ENCODE measurements around the gene GADD45GIP1.
A peak's percentile ranks its signal among the peaks of the same experiment; 100 is the strongest.

Gene GADD45GIP1

DNA sequence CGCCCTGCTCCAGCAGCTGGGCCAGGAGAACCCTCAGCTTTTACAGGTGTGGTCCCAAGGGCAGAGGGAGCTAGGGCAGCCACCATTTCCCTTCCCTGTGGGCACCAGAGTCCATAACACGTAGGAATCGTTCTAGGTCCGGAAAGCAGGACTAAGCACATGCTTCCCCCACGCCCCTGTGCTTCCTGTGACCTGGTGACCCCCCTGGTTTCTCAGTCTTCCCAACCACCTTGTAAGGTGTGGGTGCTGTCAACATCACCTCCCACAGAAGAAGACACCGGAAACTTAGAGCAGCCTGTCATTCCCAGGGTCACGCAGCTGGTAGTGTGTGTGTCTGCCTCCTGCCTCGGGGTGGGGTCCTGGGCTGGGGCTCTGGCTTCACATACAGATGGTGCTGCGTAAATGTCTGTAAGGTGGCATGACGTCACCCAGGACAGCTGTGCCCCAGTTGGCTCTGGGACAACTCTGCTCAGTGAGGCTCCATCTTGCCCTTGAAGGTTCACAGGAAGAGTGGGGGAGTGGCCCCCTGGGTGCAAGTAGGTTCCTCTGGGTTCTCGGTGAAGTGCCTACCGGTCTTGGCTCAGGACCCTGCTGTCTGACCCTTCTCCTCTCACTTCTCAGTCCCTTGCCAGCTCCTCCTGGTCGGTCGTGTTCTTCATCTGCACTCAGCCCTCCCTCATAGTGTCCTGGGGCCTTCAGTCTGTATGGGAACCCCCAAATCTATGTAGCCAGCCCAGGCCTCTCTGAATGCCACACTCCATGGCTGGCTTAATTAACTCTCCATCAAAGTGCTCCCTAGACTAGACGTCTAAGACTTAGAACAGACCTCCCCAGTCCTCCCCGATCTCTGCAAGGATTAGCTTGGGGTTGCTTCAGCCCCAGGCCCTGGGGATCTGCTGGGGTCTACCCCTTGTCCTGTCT lies 7.4 kb downstream of the GADD45GIP1 start:
- no peak overlapping the region for H3K9ac ChIP-seq (ENCODE audit: low read depth, low read length, poor library complexity, severe bottlenecking)
- TF ChIP-seq, protein P1, sequence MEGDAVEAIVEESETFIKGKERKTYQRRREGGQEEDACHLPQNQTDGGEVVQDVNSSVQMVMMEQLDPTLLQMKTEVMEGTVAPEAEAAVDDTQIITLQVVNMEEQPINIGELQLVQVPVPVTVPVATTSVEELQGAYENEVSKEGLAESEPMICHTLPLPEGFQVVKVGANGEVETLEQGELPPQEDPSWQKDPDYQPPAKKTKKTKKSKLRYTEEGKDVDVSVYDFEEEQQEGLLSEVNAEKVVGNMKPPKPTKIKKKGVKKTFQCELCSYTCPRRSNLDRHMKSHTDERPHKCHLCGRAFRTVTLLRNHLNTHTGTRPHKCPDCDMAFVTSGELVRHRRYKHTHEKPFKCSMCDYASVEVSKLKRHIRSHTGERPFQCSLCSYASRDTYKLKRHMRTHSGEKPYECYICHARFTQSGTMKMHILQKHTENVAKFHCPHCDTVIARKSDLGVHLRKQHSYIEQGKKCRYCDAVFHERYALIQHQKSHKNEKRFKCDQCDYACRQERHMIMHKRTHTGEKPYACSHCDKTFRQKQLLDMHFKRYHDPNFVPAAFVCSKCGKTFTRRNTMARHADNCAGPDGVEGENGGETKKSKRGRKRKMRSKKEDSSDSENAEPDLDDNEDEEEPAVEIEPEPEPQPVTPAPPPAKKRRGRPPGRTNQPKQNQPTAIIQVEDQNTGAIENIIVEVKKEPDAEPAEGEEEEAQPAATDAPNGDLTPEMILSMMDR (conservative IDR thresholded peaks at IDR 0.05; ENCODE audit: low read length), result no peak
- no peak for TF ChIP-seq EZH2phosphoT487 (IDR thresholded peaks at IDR 0.05; ENCODE audit: borderline replicate concordance)
- H3F3A ChIP-seq (ENCODE audit: low read depth), result peaks cover 8% of the 10 kb centered on the region
- H2AFZ ChIP-seq (ENCODE audit: low read length), result no peak overlapping the region
- peaks cover 41% of the 10 kb centered on the region for H3K36me3 ChIP-seq (ENCODE audit: insufficient read depth, low read length)
- H3K9me3 ChIP-seq (ENCODE audit: insufficient read depth, low read depth, low read length), result no peaks in the 10 kb centered on the region
- H4K20me1 ChIP-seq (ENCODE audit: insufficient read depth, low read length, poor library complexity, severe bottlenecking), result peaks cover 53% of the 10 kb centered on the region
- H3K4me3 ChIP-seq (ENCODE audit: low read length, poor library complexity, severe bottlenecking), result no peak overlapping the region
- H3K79me2 ChIP-seq (ENCODE audit: insufficient read depth, low read length), result peaks cover 80% of the 10 kb centered on the region
- no peaks in the 10 kb centered on the region for H3K9me2 ChIP-seq (replicated peaks; ENCODE audit: low read depth, low read length)
- H3K4me2 ChIP-seq (ENCODE audit: low read depth, low read length, poor library complexity, severe bottlenecking), result no peak overlapping the region
- no peaks in the 10 kb centered on the region for H3K27me3 ChIP-seq (ENCODE audit: insufficient read depth, low read length, poor library complexity, severe bottlenecking)
- H3K4me1 ChIP-seq (ENCODE audit: insufficient read depth, low read length, poor library complexity, severe bottlenecking), result peaks cover 23% of the 10 kb centered on the region

DNA sequence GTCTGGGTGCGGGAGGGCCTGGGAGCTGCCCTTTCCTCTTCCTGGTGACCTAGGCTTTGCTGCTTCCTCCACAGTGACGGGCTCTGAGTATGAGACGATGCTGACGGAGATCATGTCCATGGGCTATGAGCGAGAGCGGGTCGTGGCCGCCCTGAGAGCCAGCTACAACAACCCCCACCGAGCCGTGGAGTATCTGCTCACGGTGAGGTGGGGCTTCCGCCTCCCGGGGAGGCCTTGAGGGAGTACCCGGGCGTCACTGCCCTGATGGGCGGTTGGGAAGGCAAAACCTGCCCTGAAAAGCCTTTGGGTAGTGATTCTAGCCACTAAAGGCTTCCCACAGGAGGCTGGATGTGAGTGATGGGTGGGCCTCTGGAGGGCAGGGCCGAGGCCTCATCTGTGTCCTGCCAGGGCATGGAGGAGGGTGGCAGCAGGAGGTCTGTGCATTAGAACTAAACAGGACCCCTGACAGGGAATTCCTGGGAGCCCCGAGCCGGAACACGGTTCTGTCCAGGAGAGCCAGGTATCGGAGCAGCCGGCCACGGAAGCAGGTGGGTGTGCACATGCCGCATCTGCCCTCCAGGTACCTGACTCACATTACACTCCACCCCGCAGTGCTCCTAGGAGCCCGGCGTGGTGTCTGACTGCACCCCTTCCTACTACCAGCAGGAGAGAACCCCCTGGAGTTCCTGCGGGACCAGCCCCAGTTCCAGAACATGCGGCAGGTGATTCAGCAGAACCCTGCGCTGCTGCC lies 8.2 kb downstream of the GADD45GIP1 start:
- H3K4me3 ChIP-seq (ENCODE audit: low read length, poor library complexity, severe bottlenecking), result no peak overlapping the region
- peaks cover 54% of the 10 kb centered on the region for H4K20me1 ChIP-seq (ENCODE audit: insufficient read depth, low read length, poor library complexity, severe bottlenecking)
- H3K9ac ChIP-seq (ENCODE audit: low read depth, low read length, poor library complexity, severe bottlenecking), result no peak overlapping the region
- TF ChIP-seq EZH2phosphoT487 (IDR thresholded peaks at IDR 0.05; ENCODE audit: borderline replicate concordance), result no peak
- TF ChIP-seq, protein P1 (conservative IDR thresholded peaks at IDR 0.05; ENCODE audit: low read length), result no peak
- H3K4me1 ChIP-seq (ENCODE audit: insufficient read depth, low read length, poor library complexity, severe bottlenecking), result peaks cover 30% of the 10 kb centered on the region
- peaks cover 80% of the 10 kb centered on the region for H3K79me2 ChIP-seq (ENCODE audit: insufficient read depth, low read length)
- H3K4me2 ChIP-seq (ENCODE audit: low read depth, low read length, poor library complexity, severe bottlenecking), result peak overlapping the region; percentile 91
- H3K9me2 ChIP-seq (replicated peaks; ENCODE audit: low read depth, low read length), result no peaks in the 10 kb centered on the region
- peaks cover 17% of the 10 kb centered on the region for H3F3A ChIP-seq (ENCODE audit: low read depth)
- no peaks in the 10 kb centered on the region for H3K9me3 ChIP-seq (ENCODE audit: insufficient read depth, low read depth, low read length)
- H3K36me3 ChIP-seq (ENCODE audit: insufficient read depth, low read length), result peaks cover 49% of the 10 kb centered on the region
- H3K27me3 ChIP-seq (ENCODE audit: insufficient read depth, low read length, poor library complexity, severe bottlenecking), result no peaks in the 10 kb centered on the region
- H2AFZ ChIP-seq (ENCODE audit: low read length), result no peak overlapping the region

DNA sequence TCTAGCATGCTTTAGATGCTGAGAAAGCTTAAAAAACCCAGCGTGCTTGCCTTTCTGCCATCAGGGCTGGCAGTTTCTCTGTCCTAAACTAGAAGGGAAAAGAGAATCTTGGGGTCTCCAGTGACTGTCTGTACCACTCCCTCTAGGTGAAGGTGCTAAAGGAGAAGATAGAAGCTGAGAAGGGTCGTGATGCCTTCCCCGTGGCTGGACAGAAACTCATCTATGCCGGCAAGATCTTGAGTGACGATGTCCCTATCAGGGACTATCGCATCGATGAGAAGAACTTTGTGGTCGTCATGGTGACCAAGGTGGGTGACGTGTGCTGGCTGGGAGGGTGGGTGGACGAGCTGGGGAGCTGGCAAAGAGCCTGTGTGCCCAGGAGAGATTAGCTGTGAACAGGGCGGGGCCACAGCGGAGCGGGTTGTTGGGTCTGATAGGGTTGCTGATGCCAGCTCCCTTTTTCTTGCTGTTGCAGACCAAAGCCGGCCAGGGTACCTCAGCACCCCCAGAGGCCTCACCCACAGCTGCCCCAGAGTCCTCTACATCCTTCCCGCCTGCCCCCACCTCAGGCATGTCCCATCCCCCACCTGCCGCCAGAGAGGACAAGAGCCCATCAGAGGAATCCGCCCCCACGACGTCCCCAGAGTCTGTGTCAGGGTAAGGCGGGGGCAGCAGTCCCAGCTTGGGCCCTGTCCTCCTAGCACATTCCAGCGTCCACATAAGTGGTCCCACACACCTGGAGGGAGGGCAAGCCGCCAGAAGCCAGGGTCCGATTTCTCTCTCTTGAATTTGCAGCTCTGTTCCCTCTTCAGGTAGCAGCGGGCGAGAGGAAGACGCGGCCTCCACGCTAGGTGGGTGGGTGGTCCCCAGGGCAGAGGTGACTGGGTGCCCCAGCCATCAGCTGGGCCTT lies 9.1 kb downstream of the GADD45GIP1 start:
- Histone ChIP-seq H4K20me1 (ENCODE audit: insufficient read depth, low read length, poor library complexity, severe bottlenecking) (peaks cover 62% of the 10 kb centered on the region), H3K4me2 (ENCODE audit: low read depth, low read length, poor library complexity, severe bottlenecking) (peak overlapping the region; percentile 91), H3K4me3 (ENCODE audit: low read length, poor library complexity, severe bottlenecking) (peak overlapping the region; percentile 96), H3F3A (ENCODE audit: low read depth) (peaks cover 24% of the 10 kb centered on the region), H3K9me3 (ENCODE audit: insufficient read depth, low read depth, low read length) (no peaks in the 10 kb centered on the region), H2AFZ (ENCODE audit: low read length) (no peak overlapping the region), H3K9ac (ENCODE audit: low read depth, low read length, poor library complexity, severe bottlenecking) (peak overlapping the region; percentile 91), H3K36me3 (ENCODE audit: insufficient read depth, low read length) (peaks cover 52% of the 10 kb centered on the region), H3K9me2 (replicated peaks; ENCODE audit: low read depth, low read length) (no peaks in the 10 kb centered on the region), H3K27me3 (ENCODE audit: insufficient read depth, low read length, poor library complexity, severe bottlenecking) (no peaks in the 10 kb centered on the region), H3K4me1 (ENCODE audit: insufficient read depth, low read length, poor library complexity, severe bottlenecking) (peaks cover 37% of the 10 kb centered on the region), H3K79me2 (ENCODE audit: insufficient read depth, low read length) (peaks cover 81% of the 10 kb centered on the region)
- no peak for TF ChIP-seq EZH2phosphoT487 (IDR thresholded peaks at IDR 0.05; ENCODE audit: borderline replicate concordance)
- TF ChIP-seq, protein P1 (conservative IDR thresholded peaks at IDR 0.05; ENCODE audit: low read length), result no peak
